Karpas-422 (cell line): ENCODE data around the gene SCFD1. TPM values are rescaled to one million over a fixed set of nuclear protein-coding genes. Genes with fewer than 3 reads are reported as not detected.
"Not testable (repeated sequence)": the region's sequence is repeated elsewhere in the genome, so short reads cannot be mapped to it uniquely, and the experiment has no call there.

Experiments
- DNase-seq: peaks from one replicate; pipeline ENCODE4 v3.0.0-alpha.2; 2015
- H2AFZ ChIP-seq: fragments of 200-600 bp; sonication (generic); 2 replicates; pipeline ENCODE4 v1.6.1; 2014; ENCODE audit warnings: antibody characterized with exemption, low read length, mixed read lengths
- H3K27ac ChIP-seq: fragments of 200-600 bp; sonication (generic); 2 replicates; pipeline ENCODE4 v1.5.1; 2014; ENCODE audit warnings: mild to moderate bottlenecking, low read length, moderate library complexity
- H3K27me3 ChIP-seq: fragments of 200-600 bp; sonication (generic); 2 replicates; pipeline ENCODE4 v1.6.1; 2014; ENCODE audit warnings: low read length, mixed read lengths
- H3K36me3 ChIP-seq: fragments of 200-600 bp; sonication (generic); 2 replicates; pipeline ENCODE4 v1.6.1; 2014; ENCODE audit warnings: low read length, mixed read lengths; ENCODE audit not compliant: insufficient read depth
- H3K4me1 ChIP-seq: fragments of 200-600 bp; sonication (generic); 2 replicates; pipeline ENCODE4 v1.6.1; 2014; ENCODE audit warnings: mild to moderate bottlenecking, low read length, mixed read lengths
- H3K4me2 ChIP-seq: fragments of 200-600 bp; sonication (generic); 2 replicates; pipeline ENCODE4 v1.6.1; 2014; ENCODE audit warnings: low read length, low read depth, mild to moderate bottlenecking; ENCODE audit not compliant: poor library complexity, severe bottlenecking
- H3K4me3 ChIP-seq: fragments of 200-600 bp; sonication (generic); 2 replicates; pipeline ENCODE4 v1.5.1; 2014; ENCODE audit warnings: mild to moderate bottlenecking, antibody characterized with exemption, low read length, mixed read lengths
- H3K79me2 ChIP-seq: fragments of 200-600 bp; sonication (generic); 2 replicates; pipeline ENCODE4 v1.6.1; 2014; ENCODE audit warnings: mild to moderate bottlenecking, low read length, mixed read lengths
- H3K9ac ChIP-seq: fragments of 200-600 bp; sonication (generic); 2 replicates; pipeline ENCODE4 v1.6.0; 2014; ENCODE audit warnings: low read length
- H3K9me2 ChIP-seq: fragments of 200-600 bp; sonication (generic), shearing (Covaris generic); replicated peaks from 2 replicates; pipeline ENCODE4 v1.6.0; 2014; ENCODE audit warnings: mild to moderate bottlenecking, low read length, moderate library complexity; ENCODE audit not compliant: insufficient read depth
- H3K9me3 ChIP-seq: fragments of 300-700, 200-600 bp; sonication (generic); 2 replicates; pipeline ENCODE4 v1.6.1; 2014; ENCODE audit warnings: low read length, mixed read lengths
- H4K20me1 ChIP-seq: fragments of 200-600 bp; sonication (generic); 2 replicates; pipeline ENCODE4 v1.6.1; 2014; ENCODE audit warnings: mild to moderate bottlenecking, antibody characterized with exemption, low read length, low read depth; ENCODE audit not compliant: insufficient read depth
- total RNA-seq: library from RNA; depleted of rRNA; stranded (reverse); fragments of >200 nt; shearing (Covaris generic); gene quantifications from 2 replicates; pipeline ENCODE4 v1.2.3, GENCODE V29; 2014; ENCODE audit warnings: low replicate concordance

SCFD1 gene
- total RNA-seq, 1 experiment from 2014 or later = 214 TPM

DNA sequence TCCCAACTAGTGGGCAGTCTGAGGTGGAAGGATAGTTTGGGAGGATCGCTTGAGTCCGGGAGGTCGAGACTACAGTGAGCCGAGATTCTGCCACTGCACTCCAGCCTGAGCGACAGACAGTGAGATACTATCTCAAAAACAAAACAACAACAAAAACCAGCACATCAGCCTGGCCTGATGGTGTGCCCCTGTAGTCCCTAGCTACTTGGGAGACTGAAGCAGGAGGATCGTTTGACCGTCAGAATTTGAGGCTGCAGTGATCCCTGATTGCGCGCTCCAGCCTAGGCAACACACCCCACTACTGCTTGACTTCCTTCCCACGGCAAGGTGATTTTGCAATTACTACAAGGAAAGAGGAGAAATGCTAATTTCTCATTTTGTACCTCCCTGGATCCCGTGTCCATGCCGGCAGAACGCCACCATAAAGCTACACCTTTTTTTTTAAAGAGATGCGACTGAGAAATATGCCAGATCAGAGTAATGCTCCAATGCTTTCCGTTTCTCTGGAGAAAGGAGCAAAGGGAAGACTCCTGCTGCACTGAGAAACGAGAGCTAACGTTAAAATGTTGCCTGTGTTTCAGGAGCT, 672 bp upstream of the SCFD1 start:
- Histone ChIP-seq H3K27me3 (no peaks in the 10 kb centered on the region), H3K9me2 (no peaks in the 10 kb centered on the region), H3K4me3 (peak overlapping the region; percentile 83), H3K9ac (peak overlapping the region; percentile 82), H3K4me1 (peaks cover 64% of the 10 kb centered on the region), H2AFZ (peak overlapping the region; percentile 0; the same call in 1 of the 2 replicates), H3K27ac (peak overlapping the region; percentile 87), H3K9me3 (no peaks in the 10 kb centered on the region), H3K36me3 (peaks cover 25% of the 10 kb centered on the region; the same call in 1 of the 2 replicates), H3K79me2 (peaks cover 46% of the 10 kb centered on the region), H4K20me1 (no peaks in the 10 kb centered on the region), H3K4me2 (peak overlapping the region; percentile 97)
- peak; percentile 78 for DNase-seq

DNA sequence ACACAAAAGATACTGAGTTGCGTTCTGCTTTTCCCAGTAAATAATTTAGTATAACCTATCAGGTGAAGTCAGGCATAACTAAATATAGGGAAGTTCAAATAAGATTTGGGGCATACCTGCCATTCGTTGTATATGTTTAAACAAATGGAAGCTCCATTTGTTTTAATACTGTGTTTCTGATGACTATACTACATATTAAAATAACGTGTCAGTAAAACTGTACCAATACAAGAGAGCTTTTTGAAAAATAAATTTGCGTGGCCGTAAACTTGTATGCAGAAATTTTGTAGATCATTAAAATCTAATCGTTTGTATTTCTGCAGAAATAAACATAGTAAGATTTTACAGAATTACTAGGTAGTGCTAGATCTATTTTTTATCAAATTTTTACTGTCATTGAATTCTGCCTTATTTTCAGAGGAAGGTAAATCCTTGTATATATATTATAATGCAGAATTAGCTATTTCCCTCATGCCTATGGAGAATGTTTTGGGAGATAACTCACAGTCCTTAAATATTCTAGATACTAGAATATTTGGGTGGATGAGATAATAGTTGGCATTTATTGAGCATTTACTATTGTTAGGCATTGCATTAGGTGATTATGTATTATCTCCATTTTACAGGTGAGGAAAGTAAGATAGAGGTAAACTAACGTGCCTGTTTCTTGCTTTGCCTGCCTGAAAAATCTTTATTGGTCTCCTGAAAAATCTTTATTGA, 1.5 kb downstream of the SCFD1 start:
- Histone ChIP-seq H2AFZ (no peak overlapping the region), H3K4me3 (peak overlapping the region; percentile 83), H3K9me2 (no peaks in the 10 kb centered on the region), H3K27me3 (no peaks in the 10 kb centered on the region), H3K4me1 (peaks cover 48% of the 10 kb centered on the region), H4K20me1 (no peaks in the 10 kb centered on the region), H3K36me3 (peaks cover 31% of the 10 kb centered on the region; the same call in 1 of the 2 replicates), H3K79me2 (peaks cover 64% of the 10 kb centered on the region), H3K9ac (peak overlapping the region; percentile 82), H3K9me3 (no peaks in the 10 kb centered on the region), H3K4me2 (peak overlapping the region; percentile 97), H3K27ac (peak overlapping the region; percentile 87)
- DNase-seq = no peak

DNA sequence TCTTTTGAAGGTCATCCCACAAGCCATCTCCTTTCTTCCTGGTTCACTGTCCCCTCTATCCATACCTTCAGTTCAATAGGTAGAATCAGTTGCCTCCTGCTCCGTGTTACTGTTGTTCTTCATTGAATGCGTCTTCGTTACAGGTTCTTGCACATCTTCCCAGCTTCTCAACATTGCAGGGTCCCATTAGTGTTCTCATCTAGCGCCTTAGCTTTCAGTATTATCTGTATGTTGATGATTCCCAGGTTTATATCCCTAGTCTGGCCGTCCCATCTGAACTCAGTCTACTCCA, 2.0 kb downstream of the SCFD1 start:
- Histone ChIP-seq H4K20me1 (no peaks in the 10 kb centered on the region), H3K4me1 (peaks cover 43% of the 10 kb centered on the region), H3K4me2 (peak overlapping the region; percentile 97), H3K4me3 (peak overlapping the region; percentile 83), H3K27me3 (no peaks in the 10 kb centered on the region), H3K79me2 (peaks cover 69% of the 10 kb centered on the region), H3K27ac (no peak overlapping the region), H3K36me3 (peaks cover 31% of the 10 kb centered on the region; the same call in 1 of the 2 replicates), H3K9me3 (no peaks in the 10 kb centered on the region), H3K9ac (0 out of 2 replicates have a peak overlapping the region, but pooled peaks have one; percentile 82), H3K9me2 (no peaks in the 10 kb centered on the region), H2AFZ (no peak overlapping the region)
- no peak for DNase-seq

DNA sequence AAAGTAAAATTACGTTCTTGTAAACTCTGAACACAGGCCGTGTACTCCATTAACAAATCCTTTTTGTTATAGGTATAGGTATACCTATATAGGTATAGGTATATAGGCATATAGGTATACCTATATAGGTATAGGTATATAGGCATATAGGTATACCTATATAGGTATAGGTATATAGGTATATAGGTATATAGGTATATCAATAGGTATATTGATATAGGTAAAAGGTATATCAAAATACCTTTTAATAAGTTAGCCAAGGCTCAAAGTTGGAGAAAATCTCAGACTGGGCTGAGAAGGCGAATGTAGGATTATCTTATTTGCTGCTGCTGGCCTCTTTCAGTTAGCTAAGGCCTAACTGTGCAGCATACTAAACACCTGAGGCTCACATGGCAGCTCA, 3.4 kb downstream of the SCFD1 start:
- H3K27me3 ChIP-seq = no peaks in the 10 kb centered on the region
- no peak overlapping the region for H2AFZ ChIP-seq
- H3K4me3 ChIP-seq = no peak overlapping the region
- no peak for DNase-seq
- no peak overlapping the region for H3K27ac ChIP-seq
- no peaks in the 10 kb centered on the region for H3K9me3 ChIP-seq
- H3K36me3 ChIP-seq = peaks cover 37% of the 10 kb centered on the region
- no peak overlapping the region for H3K4me2 ChIP-seq
- no peaks in the 10 kb centered on the region for H3K9me2 ChIP-seq
- no peaks in the 10 kb centered on the region for H4K20me1 ChIP-seq
- H3K9ac ChIP-seq = no peak overlapping the region
- H3K4me1 ChIP-seq = peaks cover 28% of the 10 kb centered on the region
- peaks cover 83% of the 10 kb centered on the region for H3K79me2 ChIP-seq

DNA sequence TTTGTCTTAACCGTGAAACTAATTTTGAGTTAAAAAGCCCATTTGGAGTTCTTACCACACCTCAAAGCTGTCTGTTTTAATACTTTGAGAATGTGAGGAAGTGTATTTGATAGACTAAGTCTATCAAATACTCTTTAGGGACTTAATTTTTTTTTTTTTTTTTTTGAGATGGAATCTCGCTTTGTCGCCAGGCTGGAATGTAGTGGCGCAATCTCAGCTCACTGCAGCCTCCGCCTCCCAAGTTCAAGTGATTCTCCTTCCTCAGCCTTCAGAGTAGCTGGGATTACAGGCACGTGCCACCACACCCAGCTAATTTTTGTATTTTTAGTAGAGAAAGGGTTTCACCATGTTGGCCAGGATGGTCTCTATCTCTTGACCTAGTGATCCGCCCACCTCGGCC, 7.3 kb downstream of the SCFD1 start:
- not testable (repeated sequence) for H3K4me1 ChIP-seq, H2AFZ ChIP-seq, H3K9me3 ChIP-seq, H3K27me3 ChIP-seq, DNase-seq, H3K9me2 ChIP-seq, H3K27ac ChIP-seq, H3K4me3 ChIP-seq, H4K20me1 ChIP-seq, H3K4me2 ChIP-seq, H3K9ac ChIP-seq
- H3K36me3 ChIP-seq = peaks cover 63% of the 10 kb centered on the region
- H3K79me2 ChIP-seq = peaks cover 91% of the 10 kb centered on the region

DNA sequence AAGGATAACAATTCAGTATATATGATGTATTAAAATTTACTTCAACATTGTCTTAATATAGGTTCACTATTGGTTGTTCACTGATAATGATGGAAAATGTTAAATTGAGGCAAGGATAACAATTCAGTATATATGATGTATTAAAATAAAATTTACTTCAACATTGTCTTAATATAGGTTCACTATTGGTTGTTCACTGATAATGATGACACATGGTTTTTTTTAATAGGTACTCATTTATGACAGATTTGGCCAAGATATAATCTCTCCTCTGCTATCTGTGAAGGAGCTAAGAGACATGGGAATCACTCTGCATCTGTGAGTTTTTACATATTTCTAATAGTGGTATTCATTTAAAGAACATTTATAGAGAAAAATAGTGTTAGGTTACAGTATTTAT, 8.1 kb downstream of the SCFD1 start:
- H3K27ac ChIP-seq = no peak overlapping the region
- no peak for DNase-seq
- H3K9me3 ChIP-seq = 0 out of 2 replicates have a peak, but pooled peaks cover 2% of the 10 kb centered on the region
- no peaks in the 10 kb centered on the region for H4K20me1 ChIP-seq
- peaks cover 91% of the 10 kb centered on the region for H3K79me2 ChIP-seq
- no peak overlapping the region for H2AFZ ChIP-seq
- no peak overlapping the region for H3K9ac ChIP-seq
- peaks cover 8% of the 10 kb centered on the region; the same call in 1 of the 2 replicates for H3K4me1 ChIP-seq
- H3K9me2 ChIP-seq = no peaks in the 10 kb centered on the region
- H3K27me3 ChIP-seq = no peaks in the 10 kb centered on the region
- H3K4me2 ChIP-seq = no peak overlapping the region
- peaks cover 64% of the 10 kb centered on the region for H3K36me3 ChIP-seq
- no peak overlapping the region for H3K4me3 ChIP-seq

DNA sequence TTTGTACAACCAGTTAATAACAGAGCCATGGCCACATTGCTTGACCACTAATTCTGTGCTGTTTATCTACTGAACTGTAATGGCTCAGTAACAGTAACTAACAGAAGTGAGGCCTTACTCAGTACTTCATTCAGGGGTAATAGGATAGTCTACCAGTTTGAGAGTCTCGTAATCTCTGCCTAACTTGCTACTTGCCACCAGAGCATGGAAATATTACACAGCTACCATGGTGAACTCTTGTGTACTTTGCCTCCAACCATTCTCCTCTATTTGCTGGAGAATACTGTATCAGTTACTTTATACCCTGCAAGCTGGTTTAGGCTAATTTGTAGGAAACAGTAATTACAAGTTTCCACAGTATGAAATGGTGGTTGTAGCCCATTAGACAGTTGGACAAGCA, 10.6 kb downstream of the SCFD1 start:
- H3K4me1 ChIP-seq = peaks cover 18% of the 10 kb centered on the region
- peaks cover 77% of the 10 kb centered on the region for H3K36me3 ChIP-seq
- H4K20me1 ChIP-seq = no peaks in the 10 kb centered on the region
- no peaks in the 10 kb centered on the region for H3K9me2 ChIP-seq
- H3K79me2 ChIP-seq = peaks cover 90% of the 10 kb centered on the region
- no peak overlapping the region for H3K27ac ChIP-seq
- H3K9ac ChIP-seq = no peak overlapping the region
- H3K4me2 ChIP-seq = no peak overlapping the region
- H3K4me3 ChIP-seq = no peak overlapping the region
- H3K9me3 ChIP-seq = peaks cover 5% of the 10 kb centered on the region; the same call in 1 of the 2 replicates
- no peak for DNase-seq
- no peak overlapping the region for H2AFZ ChIP-seq
- no peaks in the 10 kb centered on the region for H3K27me3 ChIP-seq

DNA sequence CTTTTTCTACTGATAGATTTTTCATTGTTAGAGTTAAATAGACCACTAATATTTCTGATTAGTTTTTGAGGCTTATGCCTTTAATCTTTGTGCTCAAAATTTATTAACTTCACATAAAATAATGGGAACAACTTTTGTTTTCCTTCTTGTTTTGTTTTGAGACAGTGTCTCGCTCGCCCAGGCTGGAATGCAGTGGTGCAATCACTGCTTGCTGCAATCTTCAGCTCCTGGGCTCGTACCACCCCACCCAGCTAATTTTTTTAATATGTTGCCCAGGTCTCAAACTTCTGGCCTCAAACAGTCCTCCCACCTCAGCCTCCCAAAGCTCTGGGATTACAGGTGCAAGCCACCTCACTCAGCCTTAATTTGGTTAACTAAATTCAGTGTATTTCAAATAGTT, 16.8 kb downstream of the SCFD1 start:
- no peaks in the 10 kb centered on the region for H4K20me1 ChIP-seq
- H3K4me2 ChIP-seq = no peak overlapping the region
- no peaks in the 10 kb centered on the region for H3K9me2 ChIP-seq
- H3K9me3 ChIP-seq = peaks cover 8% of the 10 kb centered on the region
- H3K27me3 ChIP-seq = no peaks in the 10 kb centered on the region
- peaks cover 97% of the 10 kb centered on the region for H3K36me3 ChIP-seq
- no peak overlapping the region for H3K27ac ChIP-seq
- H3K4me3 ChIP-seq = no peak overlapping the region
- H3K4me1 ChIP-seq = peaks cover 19% of the 10 kb centered on the region
- H3K9ac ChIP-seq = no peak overlapping the region
- no peak for DNase-seq
- peaks cover 90% of the 10 kb centered on the region for H3K79me2 ChIP-seq
- H2AFZ ChIP-seq = no peak overlapping the region
